GM21390 (cell line): ENCODE results near the gene TTLL11.
"Not testable (repeated sequence)": the region's sequence is repeated elsewhere in the genome, so short reads cannot be mapped to it uniquely, and the experiment has no call there.

Experiments
- ATAC-seq: cut with Tn5 transposase; IDR thresholded peaks from one replicate; pipeline ENCODE4 v1.9.1; 2021; ENCODE audit not compliant: unreplicated experiment

TTLL11 gene

DNA sequence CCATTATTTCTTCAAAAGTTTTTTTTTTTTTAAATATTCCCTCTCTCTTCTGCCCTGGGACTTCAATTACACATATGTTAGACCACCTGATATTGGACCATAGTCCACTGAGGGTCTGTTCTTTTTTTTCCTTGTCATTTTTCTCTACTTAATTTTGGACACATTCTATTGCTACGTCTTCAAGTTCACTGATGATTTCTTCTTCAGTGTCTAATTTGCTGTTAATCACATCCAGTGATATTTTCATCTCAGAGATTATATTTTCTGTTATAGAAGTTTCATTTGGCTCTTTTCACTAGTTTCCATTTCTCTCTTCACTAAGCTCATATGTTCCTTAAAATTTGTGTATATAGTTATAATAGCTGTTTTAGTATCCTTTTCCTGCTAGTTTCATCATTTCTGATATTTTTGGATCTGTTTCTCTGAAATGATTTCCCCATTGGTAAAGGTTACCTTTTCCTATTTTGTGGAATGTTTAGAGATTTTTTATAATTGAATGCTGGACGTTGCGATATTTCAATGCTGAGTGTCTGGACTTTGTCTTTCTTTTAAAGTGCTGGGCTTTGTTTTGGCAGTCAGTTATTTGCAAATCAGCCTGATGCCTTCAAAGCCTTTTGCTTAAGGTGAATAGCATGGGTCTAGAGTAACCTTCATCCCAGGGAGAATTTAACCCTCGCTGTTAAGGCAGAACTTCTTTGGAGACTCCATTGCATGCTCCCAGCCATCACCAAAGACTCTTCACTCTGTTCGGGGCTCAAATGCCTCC is 111.8 kb downstream of the TTLL11 start:
- ATAC-seq = no peak

DNA sequence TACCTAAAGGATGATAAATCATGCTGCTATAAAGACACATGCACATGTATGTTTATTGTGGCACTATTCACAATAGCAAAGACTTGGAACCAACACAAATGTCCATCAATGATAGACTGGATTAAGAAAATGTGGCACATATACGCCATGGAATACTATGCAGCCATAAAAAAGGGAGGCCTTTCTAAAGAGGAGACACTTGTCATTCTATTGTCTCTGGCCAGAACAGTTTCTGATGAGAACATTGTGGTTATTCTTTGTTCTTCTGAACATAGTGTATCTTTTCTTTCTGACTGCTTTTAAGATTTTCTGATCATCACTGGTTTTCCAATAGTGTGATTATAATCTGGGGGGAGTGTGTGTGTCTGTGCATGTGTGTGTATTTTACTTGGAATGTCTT is 112.4 kb downstream of the TTLL11 start:
- ATAC-seq = not testable (repeated sequence)

DNA sequence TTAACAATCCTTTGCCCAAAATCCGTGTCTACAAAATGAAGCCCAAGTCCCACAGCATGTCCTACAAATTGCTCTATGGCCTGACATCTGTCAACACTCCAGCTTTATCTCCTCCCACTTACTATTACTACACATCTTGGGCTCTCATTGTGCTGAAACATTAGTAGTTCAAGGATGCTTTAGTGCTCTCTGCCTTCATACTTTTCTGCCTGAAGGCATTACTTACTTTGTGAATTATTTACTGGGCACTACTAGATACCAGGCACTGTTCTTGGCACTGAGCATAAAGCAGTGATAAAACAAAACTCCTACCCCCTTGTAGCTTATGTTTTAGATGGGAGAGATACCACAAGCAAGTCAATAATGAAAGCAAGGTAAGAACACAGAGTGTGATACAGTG is 113.4 kb downstream of the TTLL11 start:
- no peak for ATAC-seq

DNA sequence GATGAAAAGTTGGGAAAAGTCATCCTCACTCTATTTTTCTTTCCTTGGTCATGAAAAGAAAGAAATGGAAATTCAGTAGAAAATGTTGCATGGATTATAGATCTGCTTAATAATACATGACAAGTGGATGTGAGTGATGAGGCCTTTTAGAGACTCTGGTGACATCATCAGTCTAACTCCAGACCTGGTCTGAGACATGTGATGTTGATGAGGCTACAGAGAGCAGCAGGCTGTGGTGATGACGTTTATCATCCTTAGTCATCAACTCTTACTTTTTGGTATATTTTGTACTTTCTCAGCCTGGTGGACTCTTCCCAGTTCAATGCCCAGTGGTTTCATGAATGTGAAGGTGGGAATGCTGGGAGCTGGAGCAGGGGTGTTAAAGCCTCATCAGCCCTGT is 116.4 kb downstream of the TTLL11 start:
- ATAC-seq = no peak

DNA sequence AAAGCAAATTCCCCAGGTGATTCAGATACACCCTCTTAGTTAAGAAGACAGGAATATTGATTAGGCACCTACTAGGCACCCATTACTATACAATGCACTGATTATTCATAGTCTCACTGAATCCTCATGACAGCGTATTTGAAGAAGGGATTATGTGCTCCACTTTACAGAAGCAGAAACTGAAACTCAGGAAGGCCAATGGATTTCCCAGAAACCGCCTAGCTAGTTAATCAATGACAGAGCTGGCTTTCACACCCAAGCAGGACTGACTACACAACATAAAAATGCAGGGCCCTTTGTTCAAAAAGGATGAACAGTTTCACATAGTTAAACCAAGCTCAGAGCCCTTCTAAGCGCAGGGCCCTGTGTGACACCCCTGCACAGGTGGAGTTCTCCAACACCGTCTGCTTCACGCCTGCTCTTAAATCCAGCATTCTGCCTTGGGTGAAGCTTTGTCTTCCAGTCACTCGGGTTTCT is 117.3 kb downstream of the TTLL11 start:
- ATAC-seq = no peak

DNA sequence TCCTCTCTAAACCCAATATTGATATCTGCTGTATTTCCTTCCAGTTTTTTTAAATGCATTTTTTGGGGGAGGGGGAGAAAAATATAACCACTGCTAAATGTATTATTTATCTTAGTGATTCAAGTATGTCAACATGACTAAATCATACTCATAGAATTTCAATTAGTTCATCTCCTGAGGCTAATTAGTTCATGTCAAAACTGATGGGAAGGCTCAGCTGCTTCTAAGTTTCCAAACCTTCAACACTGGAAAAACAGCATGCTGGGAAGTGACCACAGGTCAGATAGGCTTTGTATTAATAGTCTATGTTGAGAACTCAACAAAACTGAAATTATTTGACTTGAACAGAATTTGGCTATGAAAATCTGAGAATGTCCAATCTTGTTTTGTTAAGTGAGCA is 118.7 kb downstream of the TTLL11 start:
- no peak for ATAC-seq

DNA sequence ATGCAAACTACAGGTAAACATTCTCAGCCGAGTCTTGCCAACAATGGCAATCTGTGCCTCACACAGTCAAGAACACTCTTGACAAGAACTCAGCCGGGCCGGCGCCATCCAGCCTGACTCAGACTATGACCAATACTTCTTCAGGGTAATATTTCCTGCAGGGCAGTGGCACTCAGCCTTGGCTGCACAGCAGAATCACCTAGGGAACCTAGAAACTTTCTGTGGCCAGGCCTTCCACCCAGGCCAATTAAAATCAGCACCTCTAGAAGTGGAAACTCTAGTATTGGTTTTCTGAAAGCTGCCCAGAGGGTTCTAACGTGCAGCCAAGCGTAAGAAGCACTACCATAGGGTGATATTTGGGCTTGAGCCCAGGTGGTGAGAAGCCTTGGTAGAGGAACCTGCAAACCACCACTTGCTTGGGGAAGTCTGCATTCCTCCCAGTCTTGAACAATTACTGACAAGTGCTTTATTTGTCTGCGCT is 120.6 kb downstream of the TTLL11 start:
- ATAC-seq = peak; percentile 92

DNA sequence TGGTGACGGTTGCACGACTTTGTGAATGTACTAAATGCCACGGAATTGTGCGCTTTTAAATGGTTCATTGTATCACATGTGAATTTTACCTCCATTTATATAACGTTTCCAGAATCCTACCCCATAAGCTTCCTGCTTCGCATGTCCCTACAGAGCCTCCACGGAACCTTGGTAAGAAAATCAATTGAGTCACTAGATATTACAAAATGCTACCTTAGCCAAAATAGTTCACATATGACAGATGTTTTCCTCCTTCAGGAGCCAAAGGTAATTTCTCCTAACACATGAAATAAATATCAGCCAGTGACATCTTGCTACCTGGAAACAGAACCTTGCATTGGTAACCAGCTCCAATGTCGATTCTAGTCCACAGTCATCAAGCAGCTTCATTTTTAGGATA is 125.1 kb downstream of the TTLL11 start:
- no peak for ATAC-seq

DNA sequence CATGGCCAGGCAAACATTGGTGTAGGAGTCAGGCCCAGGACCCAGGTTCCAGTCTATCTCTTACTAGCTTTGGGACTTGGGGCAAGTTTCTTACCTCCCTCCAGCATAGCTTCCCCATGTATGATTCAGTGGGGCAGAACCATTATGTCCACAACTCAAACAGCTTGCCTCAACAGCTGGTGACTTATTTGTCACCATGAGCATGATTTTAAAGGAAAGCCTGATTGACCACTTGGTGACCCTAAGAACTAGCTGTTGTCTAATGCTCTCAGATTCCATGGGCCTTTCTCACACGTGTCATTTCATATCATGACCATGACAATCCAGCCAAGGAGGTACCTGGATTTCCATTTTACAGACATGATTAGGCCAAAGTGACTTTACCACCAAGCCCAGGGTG is 126.4 kb downstream of the TTLL11 start:
- no peak for ATAC-seq

DNA sequence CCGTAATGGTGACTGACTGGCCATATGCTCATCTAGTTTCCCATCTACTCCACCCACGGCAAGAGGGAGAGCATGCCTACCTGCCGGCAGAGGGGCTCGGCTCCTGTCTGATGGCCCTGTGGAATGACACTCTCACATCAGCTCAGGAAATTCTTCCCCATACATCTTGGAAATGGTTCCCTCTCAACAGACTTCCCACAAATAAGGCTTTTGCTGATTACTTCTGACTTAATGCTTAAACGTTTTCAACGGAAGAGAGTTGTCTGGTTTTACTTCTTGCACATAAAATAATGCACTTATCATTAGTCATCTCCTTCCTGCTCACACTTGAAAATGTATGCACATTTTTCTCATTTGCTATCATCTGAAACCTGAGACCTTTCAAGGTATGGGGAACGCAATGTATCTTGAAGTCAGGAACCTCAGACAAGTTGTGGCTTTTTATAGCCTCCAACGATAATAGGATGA is 129.5 kb downstream of the TTLL11 start:
- ATAC-seq = no peak

DNA sequence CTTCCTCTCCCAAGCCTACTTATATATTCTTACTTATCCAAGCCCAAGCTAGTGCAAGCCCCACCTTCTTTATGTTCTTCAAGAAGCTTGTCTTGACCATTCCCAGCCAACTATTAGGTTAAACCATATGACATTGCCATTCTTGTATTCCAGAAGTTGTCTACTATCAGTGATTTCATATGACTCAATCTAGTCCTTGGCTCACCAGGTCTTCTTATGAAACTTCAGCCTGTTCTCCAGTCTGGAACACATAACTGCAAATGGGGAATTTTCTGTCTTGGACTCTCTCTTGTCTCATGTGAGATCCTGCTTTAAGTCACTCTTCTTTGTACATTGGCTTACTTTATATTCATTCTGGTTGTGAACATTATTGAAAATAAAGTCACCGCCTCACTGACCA is 130.7 kb downstream of the TTLL11 start:
- ATAC-seq = no peak

DNA sequence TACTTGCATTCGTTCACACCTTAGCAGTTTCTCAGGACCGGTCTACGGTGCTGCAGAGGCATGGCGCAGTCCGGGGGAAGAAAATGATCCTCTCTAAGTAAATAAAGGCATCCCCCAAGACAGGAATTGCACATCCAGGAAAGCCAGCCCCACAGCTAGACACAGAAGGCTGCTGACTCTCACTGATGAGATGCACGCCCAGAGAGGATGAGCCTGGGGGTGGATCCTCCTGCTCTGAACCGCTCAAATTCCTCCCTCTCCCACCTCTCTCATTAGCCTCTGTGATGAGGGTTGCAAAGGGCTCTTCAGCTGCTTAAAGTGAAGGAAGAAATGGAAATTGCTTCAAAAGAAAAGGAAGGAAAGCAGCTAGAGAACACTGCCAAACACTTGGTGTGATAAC is 132.4 kb downstream of the TTLL11 start:
- no peak for ATAC-seq

DNA sequence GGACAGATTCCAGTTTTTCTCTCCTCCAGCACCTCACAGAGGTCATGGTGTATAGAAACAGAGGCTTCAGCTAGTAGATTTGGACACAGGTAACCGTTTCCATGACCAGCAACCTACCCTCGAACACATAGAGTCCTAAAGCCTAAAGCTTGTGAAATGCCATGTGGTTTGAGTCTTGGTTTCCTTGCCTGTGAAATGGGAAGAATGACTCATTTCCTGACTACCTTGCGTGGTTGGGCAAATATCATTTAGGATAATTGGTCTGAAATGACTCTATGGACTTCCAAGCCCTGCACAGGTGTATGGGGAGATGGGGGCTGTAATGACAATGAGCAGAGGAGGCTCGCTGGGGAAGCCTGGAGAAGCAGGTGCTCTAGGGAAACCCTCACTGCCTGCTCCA is 134.6 kb downstream of the TTLL11 start:
- no peak for ATAC-seq

DNA sequence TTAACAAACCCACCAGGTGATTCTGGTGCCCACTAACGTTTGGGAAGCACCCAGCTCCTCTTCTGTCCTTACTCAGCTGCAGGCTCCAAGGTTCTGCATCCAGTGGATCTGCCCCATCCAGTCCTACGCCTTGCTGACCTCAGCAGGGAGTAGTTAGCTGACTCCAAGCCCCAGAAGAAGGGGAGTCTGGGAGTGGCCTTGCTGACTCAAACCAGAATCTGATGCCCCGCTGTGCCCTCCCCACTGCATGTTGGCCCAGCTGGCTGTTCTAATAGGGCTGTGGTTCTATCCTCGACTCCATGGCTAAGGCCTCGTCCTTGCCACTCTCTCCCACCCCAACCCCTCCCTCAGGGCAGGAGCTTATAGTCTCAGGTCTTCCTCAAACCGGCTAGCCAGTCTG is 136.3 kb downstream of the TTLL11 start:
- no peak for ATAC-seq

DNA sequence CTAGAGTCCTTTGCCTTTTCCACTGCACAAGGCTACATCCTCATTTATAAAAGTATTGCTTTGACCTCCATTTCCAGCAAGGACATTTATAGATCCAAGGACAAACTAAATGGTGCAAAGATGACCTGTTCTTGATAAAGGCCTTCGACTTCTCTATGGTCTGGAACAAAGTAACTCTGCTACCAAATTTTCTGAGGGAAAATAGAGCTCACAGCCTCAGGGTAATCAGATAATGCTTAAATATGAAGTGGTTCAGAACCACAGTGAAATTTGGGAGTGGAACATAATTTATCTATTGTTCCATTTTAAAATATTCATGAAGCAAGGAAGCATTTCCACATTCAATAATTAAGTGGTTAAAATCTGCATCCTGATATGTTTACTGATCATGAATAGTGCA is 137.5 kb downstream of the TTLL11 start:
- ATAC-seq = no peak

DNA sequence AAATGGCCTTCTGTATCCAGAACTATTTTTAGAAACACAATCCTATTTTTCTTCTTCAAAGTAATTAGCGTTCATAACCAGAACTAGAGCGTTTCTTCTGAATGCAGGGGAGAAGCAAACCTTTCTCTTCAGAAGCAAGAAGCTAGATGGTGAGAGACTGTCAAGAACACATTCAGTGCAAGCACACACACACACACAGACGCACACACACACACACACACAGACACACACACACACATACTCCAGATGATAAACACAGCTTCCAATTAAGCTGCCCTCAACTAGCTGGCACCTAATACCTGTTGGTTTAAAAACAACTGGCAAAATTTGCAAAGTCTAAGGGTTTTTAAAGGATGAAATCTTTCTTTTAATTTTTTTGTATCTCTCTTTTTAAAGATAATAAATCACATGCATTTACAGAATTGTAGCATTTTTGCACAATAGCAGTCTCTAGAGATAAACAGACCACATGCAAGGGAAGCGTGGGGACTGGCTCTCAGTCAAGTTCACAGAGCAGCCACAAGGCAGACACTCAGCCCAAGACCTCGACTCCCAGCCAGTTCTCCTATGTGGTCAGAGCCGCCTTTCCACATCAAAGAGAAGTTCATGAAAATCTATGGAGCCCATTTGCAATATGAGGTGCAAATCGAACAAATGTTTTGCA is 138.5 kb downstream of the TTLL11 start:
- ATAC-seq = no peak

DNA sequence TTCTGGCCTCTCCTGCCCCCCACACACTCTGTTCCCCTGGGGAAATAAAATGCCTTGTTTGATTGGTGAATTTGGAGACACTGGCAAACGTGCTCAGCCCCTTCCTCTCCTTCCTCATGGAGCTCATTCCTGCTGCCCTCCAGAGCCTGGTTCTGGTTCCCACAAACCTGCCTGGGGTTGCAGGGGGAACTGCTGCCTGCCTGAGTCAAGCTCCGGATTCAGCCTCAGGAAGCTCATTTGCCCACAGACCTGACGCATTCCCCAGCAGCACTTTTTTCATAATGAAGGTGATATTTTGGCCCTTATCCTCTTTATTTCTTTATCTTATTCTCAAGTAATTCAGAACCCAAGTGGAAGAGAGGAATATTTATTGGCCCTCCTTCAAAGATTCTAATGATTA is 140.5 kb downstream of the TTLL11 start:
- ATAC-seq = no peak

DNA sequence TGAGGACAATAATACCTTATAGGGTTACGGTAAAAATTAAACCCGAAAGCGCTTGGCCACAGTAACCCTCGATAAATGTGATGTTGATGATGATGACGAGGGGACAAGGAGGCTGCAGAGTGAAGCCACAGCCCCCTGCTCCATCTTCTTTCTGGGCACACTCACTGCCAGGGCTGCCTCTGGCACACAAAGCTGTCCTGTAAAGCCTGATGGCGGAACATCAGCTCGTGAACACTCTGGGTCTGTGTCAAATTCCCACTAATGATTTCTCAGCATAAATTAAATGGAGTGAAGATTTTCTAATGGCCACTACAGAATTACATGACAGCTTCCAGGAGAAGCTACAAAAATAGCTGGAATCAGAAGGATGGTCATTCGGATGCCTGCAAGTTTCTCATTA is 142.2 kb downstream of the TTLL11 start:
- ATAC-seq = no peak

DNA sequence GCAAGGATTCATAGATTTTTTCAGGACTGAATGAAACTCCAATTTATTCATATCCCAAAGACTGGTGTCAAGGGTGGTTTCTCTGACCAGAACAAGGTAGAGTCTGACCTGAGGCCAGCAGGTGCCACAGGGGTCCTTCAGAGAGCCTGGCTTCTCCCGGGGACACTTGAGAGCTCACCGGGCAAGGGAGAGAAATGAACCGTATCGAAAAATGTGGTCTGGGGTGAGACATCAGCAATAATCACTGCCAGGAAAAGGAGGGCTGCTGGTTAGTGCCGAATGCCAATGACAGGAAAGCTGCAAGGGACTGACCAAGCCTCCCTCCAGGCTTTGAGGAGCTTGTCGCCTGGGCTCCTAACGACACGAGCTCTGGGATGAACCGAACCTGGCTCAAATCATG is 142.7 kb downstream of the TTLL11 start:
- no peak for ATAC-seq

DNA sequence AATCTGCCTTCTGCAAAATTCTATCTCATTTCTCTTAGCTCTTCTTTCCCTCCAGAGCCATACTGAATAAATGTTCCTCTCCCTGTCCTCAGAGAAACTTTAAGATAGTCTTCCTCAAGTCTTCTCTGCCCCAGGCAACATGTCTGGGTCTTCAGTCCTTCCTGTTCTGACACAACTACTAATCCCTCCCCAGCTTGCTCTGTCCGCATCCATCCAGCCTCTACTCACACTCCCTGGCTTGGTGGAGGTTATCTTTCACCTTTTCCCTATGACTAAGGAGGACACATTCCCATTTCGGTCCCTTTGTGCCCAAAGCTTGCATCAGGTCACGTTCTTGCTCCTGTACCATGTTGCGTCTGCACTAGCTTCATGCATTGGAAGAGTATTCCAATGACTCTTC is 143.3 kb downstream of the TTLL11 start:
- no peak for ATAC-seq

DNA sequence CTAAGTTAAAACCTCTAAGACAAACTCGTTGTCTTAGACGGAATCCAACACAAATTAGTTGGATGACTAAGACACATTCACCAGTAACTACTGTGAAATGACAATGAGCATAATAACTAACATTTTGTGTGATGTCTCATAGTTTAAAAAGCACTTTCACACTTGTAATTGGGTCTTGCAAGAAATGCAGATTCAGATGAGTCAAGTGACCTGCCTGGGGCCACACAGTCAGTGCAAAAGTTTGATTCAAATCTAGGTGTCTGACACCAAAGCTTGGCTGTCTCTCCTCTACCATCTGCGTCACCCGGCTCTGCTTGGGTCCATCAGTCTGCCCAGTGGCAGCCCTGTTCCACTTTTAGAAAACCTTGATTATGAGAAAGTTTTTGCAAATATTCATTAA is 143.7 kb downstream of the TTLL11 start:
- ATAC-seq = no peak

DNA sequence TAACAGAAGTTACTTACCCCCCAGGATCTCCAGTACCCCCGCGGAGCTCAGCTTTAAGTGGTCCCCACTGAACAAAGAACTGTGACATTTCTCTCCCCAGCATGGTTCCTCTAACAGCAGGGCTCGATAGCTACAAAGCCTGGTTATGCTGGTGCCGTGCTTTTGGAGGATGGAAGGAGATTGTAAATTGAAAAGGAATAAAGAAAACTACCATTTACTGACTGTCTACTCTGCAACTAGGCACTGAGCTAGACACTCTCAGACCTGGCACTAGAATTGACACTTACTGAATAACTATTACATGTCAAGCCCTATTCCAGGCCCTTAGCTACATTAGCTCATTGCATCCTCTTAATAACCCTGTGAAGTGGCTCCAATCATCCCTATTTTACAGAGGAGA is 145.3 kb downstream of the TTLL11 start:
- ATAC-seq = no peak
